Measurements from ENCODE around the gene NET1. TPM values are rescaled to one million over a fixed set of nuclear protein-coding genes. Genes with fewer than 3 reads are reported as not detected.
A peak's percentile ranks its signal among the peaks of the same experiment; 100 is the strongest.

Gene NET1
- polyA plus RNA-seq, 1 of the 3 experiments (the other 2 are of a cell fraction) = 4.7 TPM

DNA sequence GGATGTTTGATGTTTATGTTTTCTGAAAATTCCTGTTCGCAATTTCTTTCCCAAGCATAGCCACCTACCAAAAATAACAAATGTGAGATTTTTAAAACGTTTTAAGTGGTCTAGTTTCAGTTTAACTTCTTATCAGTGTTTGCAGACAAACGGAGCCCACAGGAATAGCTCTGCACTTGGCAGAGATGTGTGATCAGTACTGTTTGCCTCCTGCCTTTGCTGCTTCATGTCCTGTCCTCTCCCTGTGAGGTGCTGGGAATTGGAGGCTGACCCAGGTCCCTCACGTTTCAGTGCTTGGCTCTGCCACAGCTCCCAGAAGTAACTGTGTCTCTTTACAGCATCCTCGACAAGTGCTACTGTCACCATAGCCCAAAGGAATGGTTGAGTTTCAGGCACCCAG is 46.4 kb upstream of the NET1 start:
- Histone ChIP-seq H3K4me2 (0 out of 2 replicates have a peak overlapping the region, but pooled peaks have one; percentile 8), H3F3A (replicated peaks; ENCODE audit: insufficient read depth) (peaks cover 17% of the 10 kb centered on the region), H3K9me2 (no peaks in the 10 kb centered on the region), H2AFZ (ENCODE audit: low read depth) (no peak overlapping the region), H3K36me3 (replicated peaks in 1 of 2; ENCODE audit: control insufficient read depth in 1 of 2, insufficient read depth in 2 of 2, low read length in 1 of 2) (no peaks in the 10 kb centered on the region), H3K9ac (no peak overlapping the region), H4K20me1 (ENCODE audit: insufficient read depth) (no peaks in the 10 kb centered on the region), H3K79me2 (ENCODE audit: insufficient read depth) (no peaks in the 10 kb centered on the region), H3K27me3 (ENCODE audit: insufficient read depth) (peaks cover 57% of the 10 kb centered on the region), H3K4me3 (ENCODE audit: low read depth in 2 of 2, low read length in 1 of 2) (no peak overlapping the region), H3K27ac (ENCODE audit: low read depth in 2 of 2, low read length in 1 of 2) (no peak overlapping the region), H3K9me3 (no peaks in the 10 kb centered on the region), H3K4me1 (ENCODE audit: control insufficient read depth in 1 of 2, insufficient read depth in 2 of 2, low read depth in 1 of 2, low read length in 1 of 2) (peaks cover 0 to 4% of the 10 kb centered on the region in 2 experiments; a peak in 1 of 4 replicates)
- ChIA-PET POLR2A (no interaction called here), CTCF (interaction anchor here (1.3 kb wide), 1 partner anchor 551 kb away, joined by 3 read pairs; no protein-coding TSS in a partner anchor)
- no peak for DNase-seq
- WGBS (ENCODE audit: low lambda C conversion rate) = 10% methylated on average over 5 of the region's 5 CpGs
- TF ChIP-seq TCF12 (IDR thresholded peaks at IDR 0.05) (no peak), YY1 (IDR thresholded peaks at IDR 0.05; ENCODE audit: low read depth) (no peak), USF1 (IDR thresholded peaks at IDR 0.05; ENCODE audit: borderline replicate concordance, low read depth) (no peak), ELF1 (IDR thresholded peaks at IDR 0.05) (no peak), FOXJ3 (CRISPR knock-in tag; IDR thresholded peaks at IDR 0.05) (no peak), CHD2 (IDR thresholded peaks at IDR 0.05; ENCODE audit: low read length, partially characterized antibody) (no peak)
- TF ChIP-seq, protein P1, sequence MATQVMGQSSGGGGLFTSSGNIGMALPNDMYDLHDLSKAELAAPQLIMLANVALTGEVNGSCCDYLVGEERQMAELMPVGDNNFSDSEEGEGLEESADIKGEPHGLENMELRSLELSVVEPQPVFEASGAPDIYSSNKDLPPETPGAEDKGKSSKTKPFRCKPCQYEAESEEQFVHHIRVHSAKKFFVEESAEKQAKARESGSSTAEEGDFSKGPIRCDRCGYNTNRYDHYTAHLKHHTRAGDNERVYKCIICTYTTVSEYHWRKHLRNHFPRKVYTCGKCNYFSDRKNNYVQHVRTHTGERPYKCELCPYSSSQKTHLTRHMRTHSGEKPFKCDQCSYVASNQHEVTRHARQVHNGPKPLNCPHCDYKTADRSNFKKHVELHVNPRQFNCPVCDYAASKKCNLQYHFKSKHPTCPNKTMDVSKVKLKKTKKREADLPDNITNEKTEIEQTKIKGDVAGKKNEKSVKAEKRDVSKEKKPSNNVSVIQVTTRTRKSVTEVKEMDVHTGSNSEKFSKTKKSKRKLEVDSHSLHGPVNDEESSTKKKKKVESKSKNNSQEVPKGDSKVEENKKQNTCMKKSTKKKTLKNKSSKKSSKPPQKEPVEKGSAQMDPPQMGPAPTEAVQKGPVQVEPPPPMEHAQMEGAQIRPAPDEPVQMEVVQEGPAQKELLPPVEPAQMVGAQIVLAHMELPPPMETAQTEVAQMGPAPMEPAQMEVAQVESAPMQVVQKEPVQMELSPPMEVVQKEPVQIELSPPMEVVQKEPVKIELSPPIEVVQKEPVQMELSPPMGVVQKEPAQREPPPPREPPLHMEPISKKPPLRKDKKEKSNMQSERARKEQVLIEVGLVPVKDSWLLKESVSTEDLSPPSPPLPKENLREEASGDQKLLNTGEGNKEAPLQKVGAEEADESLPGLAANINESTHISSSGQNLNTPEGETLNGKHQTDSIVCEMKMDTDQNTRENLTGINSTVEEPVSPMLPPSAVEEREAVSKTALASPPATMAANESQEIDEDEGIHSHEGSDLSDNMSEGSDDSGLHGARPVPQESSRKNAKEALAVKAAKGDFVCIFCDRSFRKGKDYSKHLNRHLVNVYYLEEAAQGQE (IDR thresholded peaks at IDR 0.05; ENCODE audit: low read depth, low read length) = no peak
- TF ChIP-seq, protein P2, sequence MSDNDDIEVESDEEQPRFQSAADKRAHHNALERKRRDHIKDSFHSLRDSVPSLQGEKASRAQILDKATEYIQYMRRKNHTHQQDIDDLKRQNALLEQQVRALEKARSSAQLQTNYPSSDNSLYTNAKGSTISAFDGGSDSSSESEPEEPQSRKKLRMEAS (IDR thresholded peaks at IDR 0.05; ENCODE audit: low read depth) = no peak

DNA sequence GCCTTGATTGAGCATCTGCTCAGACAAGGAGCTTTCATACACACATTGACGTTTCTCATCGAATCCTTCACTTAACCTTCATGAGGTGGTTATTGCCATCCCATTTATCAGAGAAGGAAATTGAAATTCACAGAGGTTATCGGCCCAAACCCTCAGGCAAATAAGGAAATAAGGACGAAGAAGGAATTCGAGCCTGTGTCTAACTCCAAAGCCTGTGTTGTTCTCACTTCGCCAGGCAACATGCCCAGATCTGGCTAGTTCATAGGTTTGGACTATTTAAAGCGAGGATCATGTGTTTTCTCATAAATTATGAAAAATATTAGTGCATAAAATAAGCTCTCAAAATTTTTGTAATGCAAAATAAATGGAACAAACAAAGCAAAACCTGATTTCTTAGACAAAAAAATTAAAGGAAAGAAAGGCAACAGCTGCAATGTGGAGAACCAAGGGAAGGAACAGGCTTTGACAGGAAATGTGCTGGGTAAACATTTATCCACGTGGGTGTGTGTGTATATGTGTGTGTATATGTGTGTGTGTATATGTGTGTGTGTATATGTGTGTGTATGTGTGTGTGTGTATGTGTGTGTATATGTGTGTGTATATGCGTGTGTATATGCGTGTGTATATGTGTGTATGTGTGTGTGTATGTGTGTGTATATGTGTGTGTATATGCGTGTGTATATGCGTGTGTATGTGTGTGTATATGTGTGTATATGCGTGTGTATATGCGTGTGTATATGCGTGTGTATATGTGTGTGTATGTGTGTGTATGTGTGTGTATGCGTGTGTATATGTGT is 42.8 kb upstream of the NET1 start:
- TF ChIP-seq FOXM1 (IDR thresholded peaks at IDR 0.05; ENCODE audit: low read depth) = no peak
- no peak for TF ChIP-seq SMC3 (IDR thresholded peaks at IDR 0.05; ENCODE audit: low read depth, low read length)
- TF ChIP-seq, protein P1 (IDR thresholded peaks at IDR 0.05; ENCODE audit: low read depth, low read length) = no peak
- TF ChIP-seq MXI1 (IDR thresholded peaks at IDR 0.05; ENCODE audit: low read depth, low read length) = no peak
- TF ChIP-seq CHD2 (IDR thresholded peaks at IDR 0.05; ENCODE audit: low read length, partially characterized antibody) = no peak
- TF ChIP-seq NFIC (IDR thresholded peaks at IDR 0.05; ENCODE audit: borderline replicate concordance) = no peak
- TF ChIP-seq GABPA (IDR thresholded peaks at IDR 0.05; ENCODE audit: low read depth) = no peak
- TF ChIP-seq PBX3 (IDR thresholded peaks at IDR 0.05) = no peak
- no peak for TF ChIP-seq EP300 (IDR thresholded peaks at IDR 0.05; ENCODE audit: borderline replicate concordance in 1 of 2, low read depth in 1 of 2, low read length in 1 of 2)
- no peak for TF ChIP-seq TCF12 (IDR thresholded peaks at IDR 0.05)
- TF ChIP-seq ELF1 (IDR thresholded peaks at IDR 0.05) = no peak
- no peak for TF ChIP-seq MEF2A (IDR thresholded peaks at IDR 0.05; ENCODE audit: borderline replicate concordance, low read depth)
- TF ChIP-seq YY1 (IDR thresholded peaks at IDR 0.05; ENCODE audit: low read depth) = no peak
- Histone ChIP-seq H3K36me3 (replicated peaks in 1 of 2; ENCODE audit: control insufficient read depth in 1 of 2, insufficient read depth in 2 of 2, low read length in 1 of 2) (no peaks in the 10 kb centered on the region), H3K27me3 (ENCODE audit: insufficient read depth) (peaks cover 41% of the 10 kb centered on the region; the same call in 1 of the 2 replicates), H3K9ac (no peak overlapping the region), H3K9me3 (no peaks in the 10 kb centered on the region), H4K20me1 (ENCODE audit: insufficient read depth) (no peaks in the 10 kb centered on the region), H3K9me2 (no peaks in the 10 kb centered on the region), H3K4me3 (ENCODE audit: low read depth in 2 of 2, low read length in 1 of 2) (no peak overlapping the region), H3F3A (replicated peaks; ENCODE audit: insufficient read depth) (peaks cover 21% of the 10 kb centered on the region), H3K27ac (ENCODE audit: low read depth in 2 of 2, low read length in 1 of 2) (no peak overlapping the region), H2AFZ (ENCODE audit: low read depth) (no peak overlapping the region), H3K79me2 (ENCODE audit: insufficient read depth) (no peaks in the 10 kb centered on the region), H3K4me1 (ENCODE audit: control insufficient read depth in 1 of 2, insufficient read depth in 2 of 2, low read depth in 1 of 2, low read length in 1 of 2) (peaks cover 0 to 4% of the 10 kb centered on the region in 2 experiments; a peak in 1 of 4 replicates), H3K4me2 (no peak overlapping the region)
- no peak for DNase-seq
- ChIA-PET POLR2A (no interaction called here), CTCF (interaction anchor here (0.8 kb wide), 1 partner anchor 73 kb away, joined by 3 read pairs; no protein-coding TSS in a partner anchor)
- 57% methylated on average over 16 of the region's 16 CpGs for WGBS (ENCODE audit: low lambda C conversion rate)
